ENCODE data around the gene SMIM32.

SMIM32 gene

DNA sequence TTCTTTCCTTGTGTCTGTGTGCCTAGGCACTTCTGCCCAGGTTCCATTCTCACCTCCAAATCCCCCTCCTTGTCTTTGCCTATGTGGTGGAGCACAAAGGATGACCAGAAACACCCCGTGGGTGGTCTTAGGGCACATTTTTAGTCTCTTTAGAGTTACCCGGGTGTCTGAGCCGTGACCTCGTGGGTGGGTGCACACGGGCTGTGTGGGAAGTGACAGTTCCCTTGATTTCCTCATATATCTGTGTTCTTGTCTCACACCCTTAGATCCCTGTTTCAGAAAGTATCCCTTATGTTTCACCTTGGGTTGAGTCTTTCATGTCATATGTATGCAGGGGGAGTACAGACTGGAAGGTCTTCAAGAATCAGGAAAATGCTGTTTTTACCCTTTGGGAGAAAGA, 13.4 kb upstream of the SMIM32 start:
- no peak for DNase-seq

DNA sequence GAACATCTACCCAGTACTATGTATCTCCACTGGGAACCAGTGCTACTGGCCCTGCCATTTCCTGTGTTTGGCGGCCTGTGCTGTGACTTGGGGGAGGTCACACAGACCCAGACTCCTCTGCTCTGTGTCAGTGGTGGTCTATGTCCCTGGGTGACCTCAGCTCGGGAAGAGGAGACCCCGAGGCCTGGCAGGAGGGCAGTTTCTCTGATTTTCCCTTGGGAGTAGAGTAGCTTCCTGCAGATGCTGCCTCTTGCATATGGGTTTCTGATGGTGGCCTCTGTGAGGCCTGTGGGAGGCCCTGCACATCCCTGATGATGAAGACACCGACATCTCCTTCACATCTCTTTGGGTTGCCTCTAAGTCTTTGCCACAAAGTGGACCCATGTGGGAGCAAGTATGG, 13.0 kb upstream of the SMIM32 start:
- DNase-seq: no peak

GRCh38 chr5:136205061-136205702, 12.2 kb upstream of the SMIM32 start:
- DNase-seq: no peak

DNA sequence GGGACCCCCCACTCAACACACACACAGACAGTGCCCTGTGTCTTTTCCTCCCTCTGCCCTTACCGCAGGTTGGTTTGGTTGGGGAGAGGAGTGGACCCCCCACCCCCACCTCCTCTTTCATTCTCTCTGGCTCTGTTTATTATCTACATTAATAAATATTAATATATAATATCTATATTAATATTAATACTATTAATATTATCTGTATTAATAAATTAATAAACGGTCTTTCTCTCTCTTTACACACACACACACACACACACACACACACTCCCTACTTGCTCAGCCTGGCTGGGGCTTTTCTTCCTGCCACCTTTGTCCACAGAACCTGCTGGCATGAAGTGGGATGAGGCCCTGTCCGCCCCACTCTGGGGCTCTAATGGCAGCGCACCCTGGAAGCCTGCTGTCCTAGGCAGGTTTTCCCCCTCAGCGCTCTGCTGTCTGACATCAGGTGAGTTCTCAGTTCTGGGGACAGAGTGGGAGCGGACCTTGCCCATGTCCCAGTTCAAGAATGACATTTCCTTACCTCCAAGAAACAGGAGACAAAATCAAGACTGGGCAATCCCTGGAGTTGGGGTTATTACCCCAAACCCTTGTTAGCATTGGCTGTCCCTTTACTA, 10.5 kb upstream of the SMIM32 start:
- no peak for DNase-seq

DNA sequence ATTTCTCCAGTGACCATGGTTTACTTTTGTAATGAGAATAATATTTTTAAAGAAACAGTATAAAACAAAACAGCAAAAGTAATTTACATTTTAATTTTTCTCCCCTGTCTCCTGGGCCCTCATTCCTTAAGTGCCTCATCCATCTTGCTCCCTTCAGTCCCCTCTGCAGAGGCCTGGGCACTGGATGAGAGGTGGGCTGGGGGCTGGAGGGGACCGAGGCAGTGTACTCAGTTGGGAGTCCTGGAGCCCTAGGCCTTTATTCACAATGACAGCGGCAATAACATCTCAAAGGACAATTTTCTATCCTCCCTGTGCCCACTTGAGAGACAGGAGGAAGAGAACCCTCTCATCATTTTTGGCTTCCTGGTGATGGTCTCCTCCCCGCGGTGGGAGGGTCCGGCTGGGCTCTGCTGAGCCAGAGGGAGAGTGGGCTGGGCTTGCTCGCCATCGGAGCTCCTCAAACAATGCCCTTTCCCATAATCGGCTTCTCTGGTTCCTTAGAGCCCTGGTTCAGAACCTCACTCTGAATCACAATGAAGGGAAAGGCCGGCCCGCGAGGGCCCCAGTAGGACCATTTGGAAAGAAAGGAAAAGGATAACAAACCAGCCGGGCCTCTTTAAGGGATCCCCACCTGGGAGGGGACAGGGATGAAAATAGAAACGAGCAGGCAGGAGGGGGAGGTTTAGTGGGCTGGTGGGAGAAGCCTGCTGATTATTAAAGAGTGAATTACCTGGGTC, 9.7 kb upstream of the SMIM32 start:
- DNase-seq: no peak

GRCh38 chr5:136201870-136202269, 8.9 kb upstream of the SMIM32 start:
- no peak for DNase-seq

GRCh38 chr5:136200761-136201160, 7.8 kb upstream of the SMIM32 start:
- DNase-seq: no peak

DNA sequence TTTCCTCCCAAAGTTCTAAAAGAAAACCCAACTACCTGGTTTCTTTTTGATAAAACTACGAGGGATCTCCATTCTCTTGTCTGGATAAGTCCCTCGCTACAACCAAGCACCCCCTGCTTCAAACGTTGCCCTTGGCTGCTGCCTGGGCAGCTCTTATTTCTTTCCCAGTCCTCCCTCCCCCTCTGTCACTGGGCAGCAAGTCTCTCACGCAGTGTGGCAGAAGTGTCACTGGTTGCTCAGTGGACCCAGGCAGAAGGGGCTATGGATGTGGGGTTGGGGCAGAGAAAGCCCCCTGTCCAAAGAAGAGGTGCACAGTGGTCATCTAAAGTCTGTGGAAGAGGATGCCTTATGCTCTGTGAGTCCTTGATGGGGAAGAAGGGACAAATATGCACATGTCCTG, 7.2 kb upstream of the SMIM32 start:
- DNase-seq: no peak

DNA sequence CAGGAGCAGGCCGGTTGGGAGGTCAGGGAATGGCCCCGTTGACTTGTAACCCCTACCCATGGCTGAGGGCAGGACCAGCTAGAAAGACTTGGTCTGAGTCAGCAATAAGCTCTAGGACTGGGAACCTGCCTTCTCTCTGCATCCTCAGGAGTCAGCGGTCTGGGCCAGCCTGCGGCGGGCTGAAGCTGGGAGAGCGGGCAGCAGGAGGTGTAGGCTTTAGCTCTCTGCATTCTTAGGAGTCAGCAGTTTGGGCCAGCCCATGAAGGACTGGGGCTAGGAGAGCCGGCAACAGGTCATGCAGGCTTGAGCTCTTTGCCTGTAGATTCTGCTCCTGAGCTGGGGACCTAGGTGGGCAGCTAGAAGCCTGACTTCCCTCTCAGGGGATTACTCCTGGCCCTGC, 6.4 kb upstream of the SMIM32 start:
- DNase-seq: no peak

DNA sequence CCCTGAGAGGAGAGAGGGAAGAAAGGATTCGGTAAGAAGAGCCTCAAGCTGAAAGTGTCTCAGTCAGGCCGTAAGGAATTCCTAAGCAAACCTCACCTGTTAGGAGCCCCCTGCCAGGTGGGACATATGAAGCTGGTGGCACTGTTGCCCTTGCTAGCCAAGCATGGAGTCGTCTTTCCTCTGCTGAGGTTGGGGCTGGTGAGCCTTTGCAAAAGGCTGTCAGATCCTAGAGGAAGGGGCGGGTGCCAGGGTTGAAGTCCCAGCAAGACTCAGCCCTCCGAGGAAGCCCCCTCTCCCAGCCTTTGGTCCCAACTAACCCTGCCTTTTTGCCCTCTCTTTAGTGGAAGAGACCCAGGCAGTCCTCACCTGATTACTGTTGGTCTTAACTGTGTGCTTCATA, 5.5 kb upstream of the SMIM32 start:
- no peak for DNase-seq

DNA sequence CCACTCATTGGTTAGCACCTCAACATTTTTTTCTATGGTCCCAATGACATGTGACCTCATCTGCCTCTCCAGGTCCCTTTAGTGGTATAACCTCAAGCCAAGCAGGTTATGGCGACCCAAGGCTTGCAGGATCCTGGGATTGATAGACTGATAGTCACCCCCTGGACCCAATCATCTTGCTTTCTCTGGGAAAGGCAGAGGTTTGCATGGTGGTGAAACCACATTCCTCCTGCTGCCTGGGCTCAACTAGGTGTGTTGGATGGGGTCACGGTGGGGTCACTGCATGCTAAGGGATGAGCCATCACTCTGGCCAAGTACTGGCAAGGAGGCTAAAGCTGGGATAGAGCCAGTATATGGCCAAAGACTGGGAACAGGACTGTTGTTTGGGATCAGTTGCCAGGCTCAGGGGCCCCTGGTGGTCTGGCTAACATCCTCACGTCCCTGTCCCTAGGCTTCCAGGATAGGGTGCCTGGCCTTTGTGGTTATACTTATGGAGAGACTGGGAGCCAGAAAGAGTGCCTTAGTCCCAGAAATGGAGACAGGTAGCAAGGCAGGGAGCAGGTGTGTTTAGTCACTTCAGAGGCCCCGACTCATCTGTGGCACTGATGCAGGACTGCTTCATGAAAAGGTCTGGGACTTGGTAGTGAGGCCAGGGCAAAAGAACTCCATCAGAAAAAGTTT, 4.6 kb upstream of the SMIM32 start:
- DNase-seq: no peak

GRCh38 chr5:136195971-136196820, 3.2 kb upstream of the SMIM32 start:
- DNase-seq: no peak

DNA sequence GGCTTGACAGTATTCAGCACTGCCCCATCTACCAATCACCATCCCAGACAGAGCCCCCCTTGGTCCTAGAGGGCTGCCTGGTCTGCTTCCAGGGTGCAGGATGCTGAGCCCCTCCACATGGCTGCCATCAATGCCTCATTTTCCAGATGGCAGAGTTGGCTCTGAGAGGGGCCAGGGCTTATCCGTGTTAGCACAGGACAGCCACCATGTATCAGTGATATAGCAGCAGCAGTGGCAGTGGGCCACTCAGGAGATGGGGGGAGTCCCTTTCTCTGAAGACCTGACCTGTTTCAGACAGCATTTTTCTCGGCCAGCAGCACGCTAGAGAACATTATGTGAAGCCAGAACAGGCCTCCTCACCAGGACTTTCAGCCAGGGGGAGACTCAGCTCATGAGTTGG, 1.6 kb upstream of the SMIM32 start:
- no peak for DNase-seq

- no peak for DNase-seq
These were observed 467 bp upstream of the SMIM32 start for GRCh38 chr5:136193322-136193935.

GRCh38 chr5:136192015-136192525, 892 bp downstream of the SMIM32 start:
- DNase-seq: no peak

- DNase-seq: no peak
These were observed 1.5 kb downstream of the SMIM32 start for GRCh38 chr5:136191304-136192014.

DNA sequence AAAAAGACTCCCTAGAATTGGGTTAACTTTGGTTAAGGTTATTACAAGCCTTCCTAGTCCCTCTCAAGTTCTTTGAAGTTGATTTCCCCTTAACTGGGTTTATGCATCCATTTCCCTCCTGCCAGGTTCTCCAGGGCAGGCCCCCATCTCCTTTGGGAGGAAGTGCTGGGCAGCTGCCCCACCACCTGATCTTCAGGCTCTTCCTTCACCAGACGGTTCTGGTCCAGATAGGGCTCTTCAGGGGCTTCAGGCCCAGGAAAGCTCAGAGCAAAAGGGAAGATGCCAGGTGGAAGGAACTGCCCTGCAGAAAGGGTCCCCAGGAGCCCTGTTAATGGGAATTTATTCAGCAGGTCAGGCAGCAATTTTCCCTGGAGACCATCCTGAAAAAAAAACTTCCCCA, 2.1 kb downstream of the SMIM32 start:
- DNase-seq: no peak

GRCh38 chr5:136190091-136190720, 2.8 kb downstream of the SMIM32 start:
- DNase-seq: no peak

- DNase-seq: no peak
These were observed 4.1 kb downstream of the SMIM32 start for GRCh38 chr5:136188859-136189258.

- DNase-seq: no peak
These were observed 6.2 kb downstream of the SMIM32 start for GRCh38 chr5:136186796-136187195.
